ENCODE data around the gene PTPRT. TPM values are rescaled to one million over a fixed set of nuclear protein-coding genes. Genes with fewer than 3 reads are reported as not detected.

The PTPRT gene
- total RNA-seq, 6 experiments from 2014 or later: not detected

- Mint-ChIP-seq H3K4me1 (ENCODE audit: low read depth) (no peaks in the 10 kb centered on the region), H3K4me3 (no peak overlapping the region), H3K36me3 (ENCODE audit: low read depth) (peaks cover 5% of the 10 kb centered on the region; the same call in 1 of the 2 replicates), H3K27me3 (ENCODE audit: insufficient read depth) (no peaks in the 10 kb centered on the region), H3K27ac (no peak overlapping the region), H3K9me3 (peaks cover 37% of the 10 kb centered on the region)
- TF ChIP-seq CTCF (IDR thresholded peaks at IDR 0.05): no peak
- no peak for DNase-seq
Measured at GRCh38 chr20:42399802-42400201, 789.9 kb downstream of the PTPRT start.

GRCh38 chr20:42392442-42392841 lies 797.3 kb downstream of the PTPRT start:
- no peak for TF ChIP-seq CTCF (IDR thresholded peaks at IDR 0.05)
- no peaks in the 10 kb centered on the region for H3K27me3 Mint-ChIP-seq (ENCODE audit: insufficient read depth)
- H3K4me1 Mint-ChIP-seq (ENCODE audit: low read depth): no peaks in the 10 kb centered on the region

GRCh38 chr20:42391807-42392206 lies 797.9 kb downstream of the PTPRT start:
- H3K27me3 Mint-ChIP-seq (ENCODE audit: insufficient read depth): no peaks in the 10 kb centered on the region
- H3K4me3 Mint-ChIP-seq: no peak overlapping the region
- peaks cover 37% of the 10 kb centered on the region for H3K9me3 Mint-ChIP-seq
- H3K4me1 Mint-ChIP-seq (ENCODE audit: low read depth): no peaks in the 10 kb centered on the region
- no peak for DNase-seq
- H3K36me3 Mint-ChIP-seq (ENCODE audit: low read depth): no peaks in the 10 kb centered on the region
- no peak for TF ChIP-seq CTCF (IDR thresholded peaks at IDR 0.05)
- no peak overlapping the region for H3K27ac Mint-ChIP-seq

More at GRCh38 chr20:42392442-42392841, 797.3 kb downstream of the PTPRT start:
- H3K36me3 Mint-ChIP-seq (ENCODE audit: low read depth): no peaks in the 10 kb centered on the region
- no peak for DNase-seq
- no peak overlapping the region for H3K27ac Mint-ChIP-seq
- H3K9me3 Mint-ChIP-seq: peaks cover 35% of the 10 kb centered on the region
- no peak overlapping the region for H3K4me3 Mint-ChIP-seq

GRCh38 chr20:42380287-42380686 lies 809.4 kb downstream of the PTPRT start:
- TF ChIP-seq CTCF (IDR thresholded peaks at IDR 0.05): no peak
- H3K9me3 Mint-ChIP-seq: peaks cover 50% of the 10 kb centered on the region
- no peak overlapping the region for H3K27ac Mint-ChIP-seq
- no peaks in the 10 kb centered on the region; the same call in 1 of the 2 replicates for H3K27me3 Mint-ChIP-seq (ENCODE audit: insufficient read depth)
- DNase-seq: no peak
- H3K4me3 Mint-ChIP-seq: no peak overlapping the region
- H3K4me1 Mint-ChIP-seq (ENCODE audit: low read depth): no peaks in the 10 kb centered on the region
- H3K36me3 Mint-ChIP-seq (ENCODE audit: low read depth): no peaks in the 10 kb centered on the region

- no peaks in the 10 kb centered on the region; the same call in 1 of the 2 replicates for H3K27me3 Mint-ChIP-seq (ENCODE audit: insufficient read depth)
Measured at GRCh38 chr20:42379385-42379784, 810.3 kb downstream of the PTPRT start.

More at GRCh38 chr20:42379385-42379784, 810.3 kb downstream of the PTPRT start:
- TF ChIP-seq CTCF (IDR thresholded peaks at IDR 0.05): no peak
- Mint-ChIP-seq H3K36me3 (ENCODE audit: low read depth) (no peaks in the 10 kb centered on the region), H3K9me3 (peaks cover 49% of the 10 kb centered on the region), H3K27ac (no peak overlapping the region), H3K4me1 (ENCODE audit: low read depth) (no peaks in the 10 kb centered on the region), H3K4me3 (no peak overlapping the region)
- DNase-seq: no peak
